CD8-positive, alpha-beta memory T cell (primary cell): ENCODE measurements around the gene RBMY1F. TPM values are rescaled to one million over a fixed set of nuclear protein-coding genes. Genes with fewer than 3 reads are reported as not detected.
"Not testable (repeated sequence)": the region's sequence is repeated elsewhere in the genome, so short reads cannot be mapped to it uniquely, and the experiment has no call there.

ENCODE experiments used
- CTCF ChIA-PET: fragments of 350-600 bp; sonication (Branson Sonifier 250); formaldehyde crosslinking; loops from one replicate; lab custom pipeline; 2021; ENCODE audit warnings: antibody characterized with exemption; lab: Charles Lee
- POLR2A ChIA-PET: fragments of 350-600 bp; sonication (Branson Sonifier 250); formaldehyde crosslinking; loops from one replicate; lab custom pipeline; 2021; ENCODE audit warnings: antibody characterized with exemption; lab: Charles Lee
- DNase-seq, 5 donors: peaks; one replicate each; pipeline versions ENCODE4 v3.0.0 to v3.0.0-alpha.2; 2020 to 2022; ENCODE audit warnings: mixed read lengths in 1 of 5
- H3K27ac ChIP-seq: one replicate; pipeline ENCODE4 v1.7.0; 2013; ENCODE audit warnings: low read depth, mild to moderate bottlenecking, low read length, moderate library complexity
- H3K27me3 ChIP-seq: 2 replicates; pipeline ENCODE4 v1.7.0; 2013; ENCODE audit warnings: low read length, mild to moderate bottlenecking; ENCODE audit not compliant: insufficient read depth, poor library complexity, severe bottlenecking
- H3K36me3 ChIP-seq: 2 replicates; pipeline ENCODE4 v1.7.0; 2013; ENCODE audit warnings: mild to moderate bottlenecking, low read length, moderate library complexity; ENCODE audit not compliant: insufficient read depth
- H3K4me1 ChIP-seq: 2 replicates; pipeline ENCODE4 v1.7.0; 2013; ENCODE audit warnings: mild to moderate bottlenecking, low read length, moderate library complexity; ENCODE audit not compliant: insufficient read depth
- H3K4me3 ChIP-seq: 2 replicates; pipeline ENCODE4 v1.7.0; 2013; ENCODE audit warnings: mild to moderate bottlenecking, low read length
- H3K9me3 ChIP-seq: 2 replicates; pipeline ENCODE4 v1.7.0; 2013; ENCODE audit warnings: mild to moderate bottlenecking, low read length
- H3K27ac Mint-ChIP-seq, 8 donors: one replicate each; pipeline ENCODE4 v1.8.0; 2020 to 2021; ENCODE audit warnings: mixed read lengths in 8 of 8, mild to moderate bottlenecking in 6 of 8, inconsistent platforms in 3 of 8, moderate library complexity in 3 of 8
- H3K27me3 Mint-ChIP-seq, 2 donors: one replicate each; pipeline ENCODE4 v1.8.0; 2020 to 2021; ENCODE audit warnings: mixed read lengths in 2 of 2, mild to moderate bottlenecking in 1 of 2, moderate library complexity in 1 of 2
- H3K36me3 Mint-ChIP-seq, 3 donors: one replicate each; pipeline ENCODE4 v1.8.0; 2020 to 2021; ENCODE audit warnings: mixed read lengths in 3 of 3, inconsistent platforms in 1 of 3, mild to moderate bottlenecking in 1 of 3
- H3K4me1 Mint-ChIP-seq, 3 donors: one replicate each; pipeline ENCODE4 v1.8.0; 2020 to 2021; ENCODE audit warnings: mixed read lengths in 3 of 3, inconsistent platforms in 1 of 3, mild to moderate bottlenecking in 1 of 3
- H3K4me3 Mint-ChIP-seq, 7 donors: one replicate each; pipeline ENCODE4 v1.8.0; 2020 to 2021; ENCODE audit warnings: mixed read lengths in 7 of 7, mild to moderate bottlenecking in 6 of 7, moderate library complexity in 4 of 7, inconsistent platforms in 2 of 7
- H3K9me3 Mint-ChIP-seq, 5 donors: one replicate each; pipeline ENCODE4 v1.8.0; 2020 to 2022; ENCODE audit warnings: mixed read lengths in 5 of 5, mild to moderate bottlenecking in 3 of 5, moderate library complexity in 2 of 5, inconsistent platforms in 1 of 5
- polyA plus RNA-seq: library from polyadenylated mRNA; unstranded; fragments of 300-500 nt; fragmentation: Illumina TruSeq; gene quantifications from one replicate; pipeline ENCODE4 v1.2.3, GENCODE V29; 2021
- total RNA-seq, 2 experiments: library from RNA; stranded (reverse); gene quantifications; one replicate each; pipeline ENCODE4 v1.2.3, GENCODE V29; 2021

Gene RBMY1F
- total RNA-seq (not detected), polyA plus RNA-seq (not detected)

DNA sequence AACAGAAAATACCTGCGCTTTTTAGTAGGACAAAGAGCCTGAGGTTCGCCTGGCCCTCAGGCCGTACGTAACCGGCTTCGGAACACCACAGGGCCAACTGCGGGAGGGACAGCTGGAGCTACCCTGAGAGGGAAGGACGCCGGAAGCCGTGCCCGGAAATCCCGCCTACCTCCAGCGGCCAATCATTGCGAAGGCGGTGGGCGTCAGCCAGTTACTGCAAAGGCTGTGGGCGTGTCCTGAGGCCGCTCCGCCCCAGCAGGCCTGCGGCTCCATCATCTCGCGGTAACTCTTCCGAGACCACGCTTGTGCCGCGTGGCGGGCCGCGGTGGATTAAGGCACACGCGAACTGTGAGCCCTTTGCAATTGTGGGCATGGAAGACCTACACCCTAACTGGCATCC lies at the start of gene RBMY1F:
Gene RBMY1F (minus strand): TSS at position 101 of the 400 bp plus-strand sequence. CDS start 1,954 bp downstream, outside the sequence.
- POLR2A ChIA-PET, CTCF ChIA-PET, H3K4me1 ChIP-seq, H3K36me3 ChIP-seq, H3K4me3 Mint-ChIP-seq, H3K27ac Mint-ChIP-seq, H3K9me3 Mint-ChIP-seq, DNase-seq, H3K9me3 ChIP-seq, H3K36me3 Mint-ChIP-seq, H3K27ac ChIP-seq, H3K27me3 Mint-ChIP-seq, H3K4me1 Mint-ChIP-seq, H3K27me3 ChIP-seq, H3K4me3 ChIP-seq: not testable (repeated sequence)

DNA sequence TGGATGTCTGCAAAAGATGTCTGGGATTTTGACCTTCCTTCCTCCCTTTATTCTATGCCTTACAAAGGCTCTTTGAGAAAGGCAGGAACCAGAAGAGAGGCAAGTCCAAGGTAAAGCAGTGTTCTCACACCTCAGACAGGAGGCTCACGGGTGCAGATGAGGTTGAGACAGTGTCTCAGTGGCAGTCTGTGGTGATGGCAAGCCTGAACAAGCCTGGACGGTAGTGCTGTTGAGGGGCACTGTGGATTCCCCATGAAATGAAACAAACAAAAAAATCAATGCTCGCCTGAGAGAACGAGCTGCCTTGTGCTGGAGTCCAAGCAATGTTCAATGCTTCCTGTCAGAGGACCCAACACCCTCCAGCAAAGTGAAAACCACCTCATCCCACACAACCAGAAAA lies 31.6 kb downstream of the RBMY1F start:
- H3K27me3 Mint-ChIP-seq, H3K4me3 ChIP-seq, H3K9me3 ChIP-seq, H3K4me3 Mint-ChIP-seq, H3K27ac Mint-ChIP-seq, DNase-seq, H3K9me3 Mint-ChIP-seq, H3K36me3 Mint-ChIP-seq, POLR2A ChIA-PET, CTCF ChIA-PET, H3K4me1 ChIP-seq, H3K36me3 ChIP-seq, H3K4me1 Mint-ChIP-seq, H3K27me3 ChIP-seq, H3K27ac ChIP-seq: not testable (repeated sequence)

DNA sequence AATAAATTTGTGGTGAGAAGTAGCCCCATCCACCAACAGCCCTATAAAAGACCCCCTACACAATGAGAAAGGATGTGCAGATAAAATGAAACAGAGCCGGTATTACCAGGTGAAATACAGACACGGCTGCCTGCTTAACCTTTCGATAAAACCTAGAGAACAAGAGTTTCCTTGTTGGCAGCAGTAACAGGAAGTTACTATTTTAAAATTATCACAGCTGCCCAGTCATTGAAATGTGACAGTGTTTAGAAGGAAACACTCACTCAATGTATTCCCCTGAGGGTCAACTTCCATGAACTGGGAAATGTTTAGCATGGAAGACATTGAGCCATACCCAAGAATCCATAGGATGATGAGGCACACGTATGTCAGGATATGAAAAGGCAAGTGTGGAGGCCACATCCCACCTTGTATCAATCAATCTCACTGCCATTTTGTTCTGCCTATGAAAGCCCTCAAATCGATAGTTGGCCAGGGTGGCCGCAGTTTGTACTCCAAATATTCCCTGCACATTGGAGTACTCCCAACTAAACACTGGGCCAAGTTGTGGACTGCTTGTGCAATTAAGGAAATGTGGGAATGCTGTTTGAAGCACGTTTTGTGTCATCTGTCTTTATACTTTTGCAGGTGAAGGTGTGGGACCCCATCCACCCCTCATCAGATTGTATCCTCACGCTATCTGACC lies 41.6 kb downstream of the RBMY1F start:
- H3K4me1 ChIP-seq, H3K4me3 ChIP-seq, H3K27me3 ChIP-seq, DNase-seq, H3K4me3 Mint-ChIP-seq, H3K27ac ChIP-seq, POLR2A ChIA-PET, H3K36me3 ChIP-seq, H3K36me3 Mint-ChIP-seq, H3K27ac Mint-ChIP-seq, H3K9me3 Mint-ChIP-seq, CTCF ChIA-PET, H3K27me3 Mint-ChIP-seq, H3K9me3 ChIP-seq, H3K4me1 Mint-ChIP-seq: not testable (repeated sequence)

DNA sequence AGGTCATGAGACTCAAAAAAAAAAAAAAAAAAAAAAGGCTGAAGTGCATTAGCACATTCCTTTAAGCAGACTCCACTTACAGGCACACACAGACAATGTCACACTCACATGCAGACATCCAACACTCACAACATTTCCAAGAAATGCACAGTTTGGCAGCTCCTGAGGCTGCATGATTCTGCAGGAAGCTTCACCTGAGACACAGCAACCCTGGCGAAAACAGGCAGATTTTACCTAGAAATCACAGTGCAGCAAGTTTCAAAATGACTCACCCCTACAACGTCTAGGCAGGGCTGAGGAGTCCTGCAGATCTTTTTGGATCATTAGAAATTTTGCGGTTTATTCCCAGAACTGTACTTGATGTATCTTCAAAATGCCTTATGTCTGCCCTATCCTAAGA lies 48.0 kb downstream of the RBMY1F start:
- H3K36me3 Mint-ChIP-seq, H3K27me3 ChIP-seq, H3K4me1 ChIP-seq, H3K36me3 ChIP-seq, H3K4me1 Mint-ChIP-seq, H3K27ac Mint-ChIP-seq, H3K9me3 Mint-ChIP-seq, POLR2A ChIA-PET, H3K27ac ChIP-seq, CTCF ChIA-PET, H3K9me3 ChIP-seq, DNase-seq, H3K27me3 Mint-ChIP-seq, H3K4me3 Mint-ChIP-seq, H3K4me3 ChIP-seq: not testable (repeated sequence)

DNA sequence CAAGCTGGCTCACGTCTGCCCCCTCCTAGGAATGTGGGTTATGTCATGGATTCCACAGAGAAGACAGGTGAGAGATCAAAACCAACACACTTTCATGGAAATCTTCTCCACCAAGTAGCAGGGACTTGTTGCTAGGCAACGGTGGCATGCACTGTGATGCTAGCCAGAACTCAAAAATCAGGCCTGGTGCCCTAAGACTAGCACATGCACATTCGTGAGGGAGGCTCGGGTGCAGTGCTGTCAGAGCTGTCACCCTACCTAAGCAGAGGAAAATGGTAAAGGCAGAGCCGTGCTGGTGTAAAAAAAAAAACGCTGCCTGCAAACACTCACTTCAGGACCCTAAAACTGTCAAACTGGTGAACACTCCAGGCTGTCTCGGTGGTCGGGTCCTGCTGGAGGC lies 52.2 kb downstream of the RBMY1F start:
- DNase-seq, H3K27me3 ChIP-seq, H3K36me3 ChIP-seq, H3K4me1 ChIP-seq, H3K9me3 Mint-ChIP-seq, POLR2A ChIA-PET, H3K27me3 Mint-ChIP-seq, CTCF ChIA-PET, H3K4me3 Mint-ChIP-seq, H3K27ac ChIP-seq, H3K36me3 Mint-ChIP-seq, H3K4me1 Mint-ChIP-seq, H3K9me3 ChIP-seq, H3K4me3 ChIP-seq, H3K27ac Mint-ChIP-seq: not testable (repeated sequence)

Other genes with a start within 250 kb of the RBMY1F start
- not detected for gene RBMY1J, start 220.5 kb upstream of the RBMY1F start, total RNA-seq
- gene RBMY1J, start 220.5 kb upstream of the RBMY1F start, polyA plus RNA-seq: not detected